Loucy (cell line): ENCODE measurements around the gene SPDYE16.
"Not testable (repeated sequence)": the region's sequence is repeated elsewhere in the genome, so short reads cannot be mapped to it uniquely, and the experiment has no call there.

Experiments
- EZH2phosphoT487 ChIP-seq: fragments of 200-600 bp; IDR thresholded peaks from 2 replicates; pipeline ENCODE4 v1.6.1; 2018; ENCODE audit warnings: antibody characterized with exemption, mild to moderate bottlenecking, moderate library complexity, borderline replicate concordance
- TF ChIP-seq, protein P1 (sequence below): fragments of 200-600 bp; sonication (generic); conservative IDR thresholded peaks from 2 replicates; pipeline ENCODE4 v1.5.1; 2014; ENCODE audit warnings: mild to moderate bottlenecking, antibody characterized with exemption, low read length

DNA sequence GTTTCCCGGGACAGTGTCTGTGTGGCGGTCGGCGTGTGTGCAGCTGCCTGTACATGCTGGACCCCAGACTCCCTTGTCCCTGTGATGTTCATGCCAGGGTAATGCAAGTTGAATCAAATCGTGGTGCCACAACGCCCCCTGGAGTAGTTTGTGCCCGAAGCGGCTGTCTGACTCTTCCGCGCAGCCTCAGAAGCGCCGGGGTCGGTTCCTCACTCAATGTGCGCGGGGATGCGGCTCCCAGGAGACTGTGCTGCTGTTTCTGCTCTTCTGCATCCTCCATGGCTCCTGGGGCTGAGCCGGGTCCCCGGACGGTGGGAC, 43.2 kb downstream of the SPDYE16 start:
- TF ChIP-seq, protein P1, sequence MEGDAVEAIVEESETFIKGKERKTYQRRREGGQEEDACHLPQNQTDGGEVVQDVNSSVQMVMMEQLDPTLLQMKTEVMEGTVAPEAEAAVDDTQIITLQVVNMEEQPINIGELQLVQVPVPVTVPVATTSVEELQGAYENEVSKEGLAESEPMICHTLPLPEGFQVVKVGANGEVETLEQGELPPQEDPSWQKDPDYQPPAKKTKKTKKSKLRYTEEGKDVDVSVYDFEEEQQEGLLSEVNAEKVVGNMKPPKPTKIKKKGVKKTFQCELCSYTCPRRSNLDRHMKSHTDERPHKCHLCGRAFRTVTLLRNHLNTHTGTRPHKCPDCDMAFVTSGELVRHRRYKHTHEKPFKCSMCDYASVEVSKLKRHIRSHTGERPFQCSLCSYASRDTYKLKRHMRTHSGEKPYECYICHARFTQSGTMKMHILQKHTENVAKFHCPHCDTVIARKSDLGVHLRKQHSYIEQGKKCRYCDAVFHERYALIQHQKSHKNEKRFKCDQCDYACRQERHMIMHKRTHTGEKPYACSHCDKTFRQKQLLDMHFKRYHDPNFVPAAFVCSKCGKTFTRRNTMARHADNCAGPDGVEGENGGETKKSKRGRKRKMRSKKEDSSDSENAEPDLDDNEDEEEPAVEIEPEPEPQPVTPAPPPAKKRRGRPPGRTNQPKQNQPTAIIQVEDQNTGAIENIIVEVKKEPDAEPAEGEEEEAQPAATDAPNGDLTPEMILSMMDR: not testable (repeated sequence)
- not testable (repeated sequence) for TF ChIP-seq EZH2phosphoT487
